AML-193 (cell line): Measurements from ENCODE around the gene CYRIA.
A peak's percentile ranks its signal among the peaks of the same experiment; 100 is the strongest.

Source experiments
- DNase-seq, 2 experiments: peaks; one replicate each; lab custom pipeline; 2025; lab: John Stamatoyannopoulos, UW

CYRIA gene

DNA sequence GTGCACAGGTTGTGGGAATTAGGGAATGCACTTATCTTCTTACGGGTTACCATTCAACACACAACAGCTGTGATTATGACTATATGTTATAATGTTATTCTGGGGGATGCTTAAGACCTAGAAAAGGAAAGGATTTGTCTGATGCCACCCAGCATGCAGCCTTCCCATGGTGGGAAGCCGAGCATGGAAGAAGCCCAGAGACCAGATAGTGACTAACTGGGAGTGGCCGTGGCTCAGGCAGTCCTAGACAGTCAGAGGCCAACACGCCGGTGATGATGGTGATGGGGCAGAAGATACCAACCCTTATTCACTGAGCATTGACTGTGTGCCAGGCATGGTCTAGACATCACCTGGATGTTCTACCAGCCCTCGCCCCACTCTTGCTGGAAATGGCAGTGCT, 35.9 kb downstream of the CYRIA start:
- no peak for DNase-seq

- no peak for DNase-seq
Measured at GRCh38 chr2:16629044-16629443, 36.6 kb downstream of the CYRIA start.

- DNase-seq: no peak
Measured at GRCh38 chr2:16628314-16628713, 37.3 kb downstream of the CYRIA start.

DNA sequence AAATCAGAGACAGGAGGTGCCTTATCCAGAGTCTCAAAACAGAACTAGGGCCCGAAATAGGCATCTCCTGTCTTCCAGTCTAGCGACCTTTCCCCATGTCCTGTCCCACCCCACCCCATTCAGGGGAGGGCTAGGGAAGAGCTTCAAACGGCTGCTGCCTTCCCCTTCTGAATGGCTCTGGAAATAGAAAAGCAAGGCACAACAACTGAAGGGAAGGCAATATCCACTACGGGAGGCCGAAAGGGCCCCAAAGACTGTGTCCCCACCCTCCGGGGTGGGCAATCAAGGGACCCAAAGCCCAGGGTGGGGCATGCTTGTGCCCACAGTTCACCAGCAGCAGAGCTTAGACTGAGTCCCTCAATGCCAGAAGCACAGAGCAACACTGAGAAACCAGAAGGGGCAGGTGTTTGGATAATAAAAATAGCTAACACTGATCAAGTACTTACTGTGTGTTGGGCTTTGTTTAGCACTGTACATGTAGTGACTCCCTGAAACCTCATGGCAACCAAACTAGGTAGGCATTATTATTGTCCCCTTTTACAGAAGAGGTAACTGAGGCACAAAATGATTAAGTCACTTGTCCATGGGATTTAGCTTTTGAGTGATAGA, 38.5 kb downstream of the CYRIA start:
- no peak for DNase-seq

DNA sequence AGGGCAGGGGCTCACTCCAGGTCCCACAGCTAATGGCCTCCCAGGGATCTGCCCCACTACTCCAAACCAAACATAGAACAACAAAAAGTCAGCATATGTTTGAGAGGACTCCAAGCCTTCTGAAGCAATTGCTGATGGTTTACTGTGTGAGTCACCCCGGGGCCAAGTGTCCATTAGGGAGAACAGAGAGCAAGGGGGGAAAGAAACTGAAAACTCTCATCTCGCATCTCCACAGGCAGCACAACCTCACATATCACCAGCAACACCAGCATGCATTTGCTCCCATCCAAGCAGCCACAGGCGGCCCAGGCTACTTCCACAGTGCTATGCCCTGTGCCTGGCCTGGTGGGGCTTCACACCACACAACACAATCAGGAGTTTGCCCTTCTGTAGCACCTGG, 39.1 kb downstream of the CYRIA start:
- peak; percentile 6 to 12 for DNase-seq

DNA sequence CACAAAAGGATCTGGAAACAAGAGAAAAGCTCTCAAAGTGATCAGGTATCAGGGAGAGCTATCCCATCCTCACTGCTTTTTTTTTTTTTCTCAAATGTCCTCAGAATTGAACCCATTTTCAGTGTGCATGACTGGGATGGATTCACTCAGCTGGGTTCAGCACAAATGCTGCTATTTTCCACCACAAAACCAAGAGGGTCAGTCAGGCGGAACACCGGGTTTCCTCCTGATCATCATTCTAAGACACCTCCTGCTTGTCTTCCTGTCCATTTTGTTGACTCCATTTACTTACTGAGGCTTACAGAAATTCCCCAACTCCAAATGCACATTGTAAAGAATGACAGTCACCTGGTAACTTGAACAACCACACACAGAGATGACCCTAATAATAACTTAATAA, 39.9 kb downstream of the CYRIA start:
- no peak for DNase-seq

- DNase-seq: peak; percentile 88 to 91
Measured at GRCh38 chr2:16625201-16625729, 40.4 kb downstream of the CYRIA start.

DNA sequence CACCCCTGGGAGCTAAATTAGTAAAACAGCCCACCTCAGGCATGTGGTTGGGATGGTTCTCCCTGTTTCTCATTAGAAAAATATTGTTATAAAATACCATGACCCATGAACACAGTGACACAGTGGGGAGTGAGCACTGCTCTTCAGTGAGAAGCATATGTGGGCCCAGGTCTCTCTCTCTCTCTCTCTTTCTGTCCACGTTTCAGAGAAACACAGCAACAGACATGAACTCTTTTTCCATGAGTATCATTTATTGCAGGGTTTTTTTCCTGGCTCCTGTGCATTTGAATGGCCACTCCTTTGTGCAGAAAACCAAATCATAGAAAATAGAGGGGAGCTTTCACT, 41.2 kb downstream of the CYRIA start:
- DNase-seq: no peak

DNA sequence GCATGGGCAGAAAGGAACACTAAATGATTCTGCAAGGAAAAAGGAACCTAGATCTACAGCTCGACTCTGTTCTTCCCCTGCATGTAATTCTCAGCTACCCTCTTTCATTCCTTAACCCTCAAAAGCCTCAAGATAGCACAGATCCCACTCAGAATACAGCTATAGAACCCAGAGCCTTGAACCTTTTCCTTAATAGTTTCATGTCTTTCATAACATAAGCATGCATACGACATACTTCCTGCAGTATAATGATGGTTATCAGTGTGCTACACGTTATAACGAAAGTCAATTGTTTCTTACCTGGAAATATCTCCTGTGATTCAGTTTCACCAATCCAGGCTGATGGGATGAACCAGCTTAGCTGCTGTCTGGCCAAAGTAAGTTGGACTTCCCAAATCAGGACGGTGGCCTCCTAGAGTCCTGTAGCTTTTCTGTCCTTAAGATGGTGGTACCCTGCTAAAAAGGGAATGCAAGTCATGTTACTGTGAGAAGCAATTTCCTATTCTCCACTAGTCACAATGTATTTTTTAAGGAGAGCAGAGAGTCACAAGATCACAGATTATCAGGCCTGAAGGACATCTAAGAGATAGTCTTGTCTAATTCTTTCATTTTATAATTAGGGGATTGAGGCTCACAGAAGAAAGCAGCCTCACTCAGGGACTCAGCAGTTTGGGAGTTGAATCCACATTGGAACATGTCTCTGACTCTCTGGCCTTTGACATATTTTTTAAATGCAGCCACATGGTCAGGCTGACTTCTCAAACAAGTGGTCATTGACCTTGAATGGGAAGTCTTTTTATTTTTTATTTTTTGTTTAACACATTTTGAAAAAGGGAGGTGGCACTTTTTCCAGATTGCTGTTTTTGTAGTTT, 41.8 kb downstream of the CYRIA start:
- no peak for DNase-seq

DNA sequence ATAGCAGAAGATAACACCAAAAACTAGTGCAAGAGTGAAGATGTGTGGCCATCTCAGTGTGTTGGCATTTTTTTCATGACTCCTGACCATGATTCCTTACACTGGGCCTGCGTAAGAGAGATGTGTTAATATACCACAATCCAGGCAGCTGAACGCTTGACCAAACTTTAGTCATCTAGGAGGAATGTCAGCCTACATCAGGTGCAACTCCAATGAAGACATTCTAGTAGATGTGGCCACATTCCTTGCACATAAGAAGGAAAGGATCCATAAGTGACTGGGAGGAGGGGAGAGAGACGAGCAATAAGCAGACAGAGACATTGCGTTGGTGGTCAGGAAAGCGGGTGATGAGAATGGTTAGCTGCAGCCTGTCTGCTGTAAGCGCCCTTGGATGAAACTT, 42.6 kb downstream of the CYRIA start:
- DNase-seq: no peak

- DNase-seq: peak; percentile 58 to 60
Measured at GRCh38 chr2:16622399-16622968, 43.1 kb downstream of the CYRIA start.

- no peak for DNase-seq
Measured at GRCh38 chr2:16621316-16621715, 44.3 kb downstream of the CYRIA start.

DNA sequence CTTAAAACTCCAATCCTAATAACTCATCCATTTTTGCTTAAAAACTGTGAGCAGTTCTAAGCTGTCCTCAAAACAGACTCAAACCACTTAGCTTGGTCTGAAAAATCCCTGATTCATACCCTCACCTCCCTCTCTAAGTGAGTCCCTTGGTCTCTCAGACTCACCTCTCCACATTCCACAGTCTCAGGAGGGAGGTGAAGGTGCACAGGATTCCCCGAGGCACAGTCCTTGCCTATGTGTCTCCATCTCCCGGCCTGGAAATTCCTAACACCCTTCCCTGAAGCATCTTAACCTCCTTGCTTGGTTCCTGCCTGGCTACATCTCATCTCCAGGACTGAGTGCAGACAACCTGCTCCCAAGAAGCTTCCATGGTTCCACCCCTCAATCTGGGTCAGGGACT, 45.0 kb downstream of the CYRIA start:
- DNase-seq: no peak

- DNase-seq: no peak
Measured at GRCh38 chr2:16619576-16620245, 45.9 kb downstream of the CYRIA start.

- DNase-seq: peak; percentile 18 to 30
Measured at GRCh38 chr2:16617282-16618266, 48.1 kb downstream of the CYRIA start.
